GM12872 (cell line): ENCODE measurements around the gene PAK6.

Experiments used
- TF ChIP-seq, protein P1 (sequence below): IDR thresholded peaks from 3 replicates; pipeline ENCODE4 v1.5.1; 2011; ENCODE audit warnings: low read depth, mild to moderate bottlenecking, low read length, moderate library complexity; ENCODE audit not compliant: insufficient read depth

The PAK6 gene

DNA sequence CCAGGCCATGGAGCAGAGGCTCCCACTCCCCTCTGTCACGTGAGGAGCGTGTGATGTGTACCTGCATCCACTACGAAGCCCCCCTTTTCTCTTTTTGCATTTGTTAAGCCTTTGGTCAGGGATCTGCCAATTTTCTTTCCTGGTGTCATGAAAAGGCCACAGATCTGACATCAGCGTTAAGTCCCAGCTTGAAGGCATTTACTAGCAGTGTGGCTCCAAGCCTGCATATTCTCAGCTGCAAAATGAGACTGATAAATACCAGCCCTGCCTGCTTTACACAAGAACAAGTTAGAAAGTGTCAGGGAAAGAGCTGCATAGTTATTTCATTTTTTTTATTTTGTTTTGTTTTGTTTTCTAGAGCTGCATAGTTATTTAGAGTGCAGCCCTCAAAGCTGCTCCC, 46.3 kb downstream of the PAK6 start:
- TF ChIP-seq, protein P1, sequence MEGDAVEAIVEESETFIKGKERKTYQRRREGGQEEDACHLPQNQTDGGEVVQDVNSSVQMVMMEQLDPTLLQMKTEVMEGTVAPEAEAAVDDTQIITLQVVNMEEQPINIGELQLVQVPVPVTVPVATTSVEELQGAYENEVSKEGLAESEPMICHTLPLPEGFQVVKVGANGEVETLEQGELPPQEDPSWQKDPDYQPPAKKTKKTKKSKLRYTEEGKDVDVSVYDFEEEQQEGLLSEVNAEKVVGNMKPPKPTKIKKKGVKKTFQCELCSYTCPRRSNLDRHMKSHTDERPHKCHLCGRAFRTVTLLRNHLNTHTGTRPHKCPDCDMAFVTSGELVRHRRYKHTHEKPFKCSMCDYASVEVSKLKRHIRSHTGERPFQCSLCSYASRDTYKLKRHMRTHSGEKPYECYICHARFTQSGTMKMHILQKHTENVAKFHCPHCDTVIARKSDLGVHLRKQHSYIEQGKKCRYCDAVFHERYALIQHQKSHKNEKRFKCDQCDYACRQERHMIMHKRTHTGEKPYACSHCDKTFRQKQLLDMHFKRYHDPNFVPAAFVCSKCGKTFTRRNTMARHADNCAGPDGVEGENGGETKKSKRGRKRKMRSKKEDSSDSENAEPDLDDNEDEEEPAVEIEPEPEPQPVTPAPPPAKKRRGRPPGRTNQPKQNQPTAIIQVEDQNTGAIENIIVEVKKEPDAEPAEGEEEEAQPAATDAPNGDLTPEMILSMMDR, result no peak

DNA sequence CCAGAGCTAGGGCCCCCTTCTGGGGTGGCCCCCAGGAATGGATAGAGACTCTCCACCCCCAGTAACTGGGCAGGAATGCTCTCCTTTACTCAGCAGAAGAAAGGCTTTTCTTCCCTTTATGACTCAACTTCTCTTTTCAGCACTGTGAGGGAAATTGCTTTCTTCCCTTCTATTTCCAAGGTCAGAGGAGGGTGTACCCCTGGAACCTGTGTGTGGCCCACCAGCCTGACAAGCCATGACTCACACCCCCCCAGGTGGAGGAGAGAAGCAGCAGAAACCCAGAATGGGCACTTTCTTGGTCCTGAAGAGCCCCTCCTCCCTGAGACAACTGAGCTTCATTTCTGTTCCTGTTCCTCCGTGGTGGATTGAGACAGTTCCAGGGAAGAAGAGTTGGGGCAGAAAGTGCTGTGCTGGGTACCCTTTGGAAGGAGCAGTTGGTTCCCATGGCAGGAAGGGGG, 46.7 kb downstream of the PAK6 start:
- TF ChIP-seq, protein P1, result no peak

DNA sequence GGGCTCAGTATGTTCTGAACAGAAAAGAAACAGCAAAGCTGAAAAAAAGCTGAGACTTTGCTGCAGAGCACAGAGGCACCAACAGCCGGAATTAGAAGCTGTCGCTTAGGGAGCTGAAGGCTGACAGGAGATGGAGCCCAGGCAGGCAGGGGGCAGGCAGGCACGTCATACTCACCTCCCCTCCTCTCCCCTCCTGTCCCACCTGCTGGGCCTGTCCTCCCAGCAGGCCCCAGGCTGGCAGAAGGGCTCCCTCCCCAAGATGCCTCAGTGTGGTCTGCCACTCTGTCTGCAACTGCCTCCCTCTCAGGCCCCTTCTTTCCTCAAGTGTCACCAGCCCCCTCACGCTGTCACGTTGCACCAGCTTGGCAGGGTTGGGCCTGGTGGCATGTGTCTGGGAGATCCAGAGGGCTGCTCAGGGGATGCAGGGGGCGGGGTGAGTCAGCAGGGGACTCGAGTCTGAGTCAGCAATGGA, 47.2 kb downstream of the PAK6 start:
- TF ChIP-seq, protein P1, result no peak

- TF ChIP-seq, protein P1, result no peak
These were observed 47.9 kb downstream of the PAK6 start for GRCh38 chr15:40286794-40287193.

- TF ChIP-seq, protein P1, result no peak
These were observed 48.6 kb downstream of the PAK6 start for GRCh38 chr15:40287505-40287904.

- TF ChIP-seq, protein P1, result no peak
These were observed 49.1 kb downstream of the PAK6 start for GRCh38 chr15:40287968-40288367.

DNA sequence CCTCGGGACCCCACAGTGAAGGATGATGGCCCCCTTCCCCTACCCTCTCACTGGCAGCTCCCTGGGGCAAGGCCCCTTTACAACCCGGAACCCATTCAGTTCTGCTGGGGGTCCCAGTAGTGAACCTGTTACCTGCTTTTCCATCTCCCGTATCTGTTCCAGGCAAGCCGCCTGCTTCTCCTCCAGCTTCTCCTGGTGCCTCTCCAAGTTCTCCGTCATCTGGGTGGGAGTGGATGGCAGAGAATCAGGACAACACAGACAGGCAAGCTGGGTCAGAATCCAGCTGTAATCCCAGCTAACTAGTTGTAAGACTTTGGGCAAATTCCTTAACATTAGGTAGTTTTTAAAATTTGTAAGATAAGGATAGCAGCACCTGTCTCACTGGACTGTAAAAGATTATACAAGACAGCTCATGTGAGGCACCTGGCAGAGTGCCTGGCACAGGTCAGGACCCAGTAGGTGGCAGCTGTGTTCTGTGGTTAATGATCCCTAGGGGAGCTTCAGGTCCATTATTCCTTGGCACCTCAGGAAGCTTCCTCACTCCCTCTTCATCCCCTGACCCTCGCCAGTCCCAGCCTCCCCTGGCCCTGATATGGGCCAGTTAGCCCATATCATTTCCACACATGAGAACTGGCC, 50.4 kb downstream of the PAK6 start:
- TF ChIP-seq, protein P1, result no peak
